Activated CD4-positive, alpha-beta T cell treated with anti-CD3 and anti-CD28 coated beads, Interleukin-2, amount 10 ng/mL, durations not matched to agents 7 days and 5 days (primary cell): Measurements from ENCODE around the gene CRAMP1. TPM values are rescaled to one million over a fixed set of nuclear protein-coding genes. Genes with fewer than 3 reads are reported as not detected.
A peak's percentile ranks its signal among the peaks of the same experiment; 100 is the strongest.

Source experiments
- CTCF ChIA-PET: fragments of 350-600 bp; sonication (Branson Sonifier 250); formaldehyde crosslinking; loops from one replicate; lab custom pipeline; 2021; ENCODE audit warnings: antibody characterized with exemption; lab: Charles Lee
- POLR2A ChIA-PET: fragments of 350-600 bp; sonication (Branson Sonifier 250); formaldehyde crosslinking; loops from one replicate; lab custom pipeline; 2021; ENCODE audit warnings: antibody characterized with exemption; lab: Charles Lee
- DNase-seq: peaks from one replicate; pipeline ENCODE4 v3.0.0-alpha.2; 2020
- H3K27ac Mint-ChIP-seq: one replicate; pipeline ENCODE4 v1.8.0; 2021; ENCODE audit warnings: mild to moderate bottlenecking, moderate library complexity, mixed read lengths
- H3K27me3 Mint-ChIP-seq: one replicate; pipeline ENCODE4 v1.8.0; 2021; ENCODE audit warnings: mixed read lengths
- H3K36me3 Mint-ChIP-seq: one replicate; pipeline ENCODE4 v1.8.0; 2021; ENCODE audit warnings: low read depth, mixed read lengths
- H3K4me1 Mint-ChIP-seq: one replicate; pipeline ENCODE4 v1.8.0; 2021; ENCODE audit warnings: mixed read lengths
- H3K4me3 Mint-ChIP-seq: one replicate; pipeline ENCODE4 v1.8.0; 2021; ENCODE audit warnings: mild to moderate bottlenecking, moderate library complexity, mixed read lengths
- H3K9me3 Mint-ChIP-seq: one replicate; pipeline ENCODE4 v1.8.0; 2021; ENCODE audit warnings: mixed read lengths
- total RNA-seq, 2 experiments: library from RNA; stranded (reverse); gene quantifications; one replicate each; pipeline ENCODE4 v1.2.3, GENCODE V29; 2021

The CRAMP1 gene
- total RNA-seq, 2 experiments from 2014 or later, result 25.6 to 27.4 TPM

GRCh38 chr16:1640261-1640941, 28.2 kb downstream of the CRAMP1 start:
- peaks cover 30% of the 10 kb centered on the region for H3K36me3 Mint-ChIP-seq
- peaks cover 9% of the 10 kb centered on the region for H3K4me1 Mint-ChIP-seq
- peak overlapping the region; percentile 46 for H3K27ac Mint-ChIP-seq
- H3K4me3 Mint-ChIP-seq, result no peak overlapping the region
- DNase-seq, result no peak
- CTCF ChIA-PET, result interaction anchor here (1.0 kb wide), 1 partner anchor 66 kb away, joined by 3 read pairs; the partner anchor contains the start of gene MAPK8IP3
- POLR2A ChIA-PET, result no interaction called here
- no peaks in the 10 kb centered on the region for H3K9me3 Mint-ChIP-seq
- H3K27me3 Mint-ChIP-seq, result no peaks in the 10 kb centered on the region

DNA sequence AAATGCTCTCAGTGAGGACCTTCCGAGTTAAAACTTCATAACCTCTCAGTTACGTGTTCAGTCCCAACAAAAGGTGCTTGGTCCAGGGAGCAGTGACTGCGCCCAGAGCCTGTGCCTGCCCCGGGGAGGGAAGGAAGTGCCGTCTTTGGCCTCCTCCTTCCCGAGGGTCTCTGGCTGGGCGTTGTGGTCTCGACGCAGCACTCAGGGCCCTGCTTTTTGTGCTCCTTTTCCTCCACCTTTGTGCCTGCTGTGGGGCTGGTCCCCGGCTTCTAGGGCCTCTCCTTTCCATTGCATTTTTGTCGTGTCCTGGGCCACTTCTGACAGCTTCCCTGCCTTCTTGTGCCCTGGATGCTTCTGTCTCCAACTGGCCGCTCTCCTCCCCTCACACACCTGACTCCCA, 29.1 kb downstream of the CRAMP1 start:
- Mint-ChIP-seq H3K36me3 (peaks cover 36% of the 10 kb centered on the region), H3K4me1 (peaks cover 18% of the 10 kb centered on the region), H3K27ac (no peak overlapping the region), H3K4me3 (no peak overlapping the region), H3K27me3 (no peaks in the 10 kb centered on the region), H3K9me3 (no peaks in the 10 kb centered on the region)
- CTCF ChIA-PET, result no interaction called here
- no peak for DNase-seq
- POLR2A ChIA-PET, result no interaction called here

- no peak for DNase-seq
- Mint-ChIP-seq H3K27me3 (no peaks in the 10 kb centered on the region), H3K36me3 (peaks cover 38% of the 10 kb centered on the region), H3K27ac (no peak overlapping the region), H3K4me1 (peaks cover 25% of the 10 kb centered on the region), H3K9me3 (no peaks in the 10 kb centered on the region), H3K4me3 (no peak overlapping the region)
- ChIA-PET POLR2A (no interaction called here), CTCF (interaction anchor here (1.3 kb wide), 1 partner anchor 64 kb away, joined by 3 read pairs; the partner anchor contains the start of gene MAPK8IP3)
These were observed 30.0 kb downstream of the CRAMP1 start for GRCh38 chr16:1642148-1642547.

- Mint-ChIP-seq H3K27ac (no peak overlapping the region), H3K4me3 (no peak overlapping the region), H3K36me3 (peaks cover 39% of the 10 kb centered on the region), H3K27me3 (no peaks in the 10 kb centered on the region), H3K4me1 (peaks cover 26% of the 10 kb centered on the region), H3K9me3 (no peaks in the 10 kb centered on the region)
- ChIA-PET POLR2A (no interaction called here), CTCF (interaction anchor here (1.3 kb wide), 1 partner anchor 63 kb away, joined by 3 read pairs; the partner anchor contains the start of gene MAPK8IP3)
- no peak for DNase-seq
These were observed 30.6 kb downstream of the CRAMP1 start for GRCh38 chr16:1642753-1643152.

DNA sequence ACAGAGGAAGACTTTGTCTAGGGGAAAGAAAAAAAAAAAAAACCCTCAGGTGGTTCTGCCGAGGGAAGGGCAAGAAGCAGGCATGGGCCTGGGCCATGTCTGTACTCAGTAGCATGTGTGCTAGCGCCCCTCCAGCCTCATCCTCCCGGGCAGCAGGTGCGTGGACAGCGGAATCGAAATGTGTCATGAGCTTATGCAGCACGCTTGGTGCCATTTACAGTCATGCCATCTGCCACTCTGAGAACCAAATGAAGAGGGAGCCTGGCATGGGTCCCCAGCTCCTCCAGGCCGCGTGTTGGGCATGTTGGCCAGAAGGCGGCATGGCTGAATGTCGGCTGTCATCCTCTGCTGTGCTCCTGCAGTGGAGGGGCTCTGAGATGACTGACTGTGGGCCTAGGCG, 31.4 kb downstream of the CRAMP1 start:
- no peak for DNase-seq
- ChIA-PET POLR2A (no interaction called here), CTCF (no interaction called here)
- Mint-ChIP-seq H3K9me3 (no peaks in the 10 kb centered on the region), H3K4me3 (no peak overlapping the region), H3K4me1 (peaks cover 29% of the 10 kb centered on the region), H3K36me3 (peaks cover 42% of the 10 kb centered on the region), H3K27ac (no peak overlapping the region), H3K27me3 (no peaks in the 10 kb centered on the region)

DNA sequence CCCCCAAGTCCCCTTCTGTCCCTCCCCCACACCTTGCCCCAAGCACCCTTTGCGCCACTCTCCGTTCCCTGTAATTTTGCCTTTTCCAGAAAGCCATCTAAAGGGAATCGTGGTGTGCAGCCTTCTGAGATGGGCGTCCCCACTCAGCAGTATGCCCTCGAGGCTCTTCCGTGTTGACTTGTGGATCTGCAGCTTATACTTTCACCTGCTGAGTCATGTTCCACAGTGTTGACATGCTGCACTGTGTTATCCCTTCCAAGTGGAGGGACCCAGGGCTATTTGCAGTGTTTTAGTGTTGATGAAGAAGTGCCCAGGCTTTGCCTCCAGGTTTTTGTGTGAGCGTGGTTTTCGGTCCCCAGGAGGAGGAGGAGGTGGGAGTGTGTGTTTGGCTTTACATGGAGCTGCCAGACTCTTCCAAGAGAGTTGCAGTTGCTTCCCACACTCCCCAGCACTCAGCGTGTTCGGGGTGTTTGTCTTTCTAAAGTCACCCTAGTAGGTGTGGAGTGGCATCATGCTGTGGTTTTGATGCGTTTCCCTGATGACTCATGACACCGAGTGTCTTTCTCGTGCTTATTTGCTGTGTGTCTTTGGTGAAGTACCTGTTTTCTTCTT, 33.9 kb downstream of the CRAMP1 start:
- Mint-ChIP-seq H3K27ac (peak overlapping the region; percentile 60), H3K9me3 (no peaks in the 10 kb centered on the region), H3K4me3 (no peak overlapping the region), H3K27me3 (no peaks in the 10 kb centered on the region), H3K4me1 (peaks cover 29% of the 10 kb centered on the region), H3K36me3 (peaks cover 41% of the 10 kb centered on the region)
- CTCF ChIA-PET, result interaction anchor here (1.6 kb wide), 1 partner anchor 23 kb away, joined by 3 read pairs; no protein-coding TSS in a partner anchor
- peak; percentile 57 for DNase-seq
- POLR2A ChIA-PET, result interaction anchor here (0.5 kb wide), 1 partner anchor 12 kb away, joined by 5 read pairs; no protein-coding TSS in a partner anchor

DNA sequence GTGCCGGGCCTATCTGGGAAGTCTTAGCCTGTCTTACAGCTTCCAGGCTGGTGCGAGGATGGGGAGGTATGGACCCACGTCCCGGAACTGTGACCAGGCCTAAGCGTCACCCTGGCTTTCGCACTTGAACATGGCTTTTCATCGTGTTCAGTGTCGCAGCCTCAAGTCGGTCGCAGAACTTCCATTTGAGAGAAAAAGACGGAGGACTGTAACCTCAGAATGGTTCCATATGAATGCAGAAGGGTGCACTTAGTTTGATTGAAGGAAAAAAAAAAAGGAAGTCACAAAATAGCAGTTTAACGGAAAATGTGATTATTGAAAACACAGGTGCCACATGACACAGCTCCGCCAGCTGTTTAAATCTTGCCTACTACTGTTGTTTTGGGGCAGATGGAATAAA, 35.7 kb downstream of the CRAMP1 start:
- Mint-ChIP-seq H3K36me3 (peaks cover 43% of the 10 kb centered on the region), H3K4me1 (peaks cover 33% of the 10 kb centered on the region)
- CTCF ChIA-PET, result interaction anchor here (0.7 to 1.2 kb wide), 2 partner anchors 16 to 670 kb away, joined by 3 read pairs; no protein-coding TSS in a partner anchor

DNA sequence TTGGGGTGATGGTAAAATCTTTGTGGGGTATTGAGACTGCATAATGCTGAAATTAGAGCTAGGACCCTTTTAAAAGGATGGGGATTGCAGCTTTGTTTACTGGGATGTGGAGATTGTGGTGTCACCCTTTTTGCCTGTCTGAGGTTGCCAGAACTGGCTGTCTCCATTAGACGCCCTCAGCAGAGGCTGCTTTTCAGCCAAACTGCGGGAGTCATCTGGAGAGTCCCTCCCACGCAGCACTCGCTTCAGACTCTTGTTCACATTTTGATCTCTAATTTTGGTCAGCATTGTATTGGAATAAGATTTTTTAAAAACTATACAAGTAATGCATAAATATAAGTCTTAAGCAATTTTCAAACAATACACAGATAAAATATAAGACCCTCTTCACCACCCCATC, 38.0 kb downstream of the CRAMP1 start:
- POLR2A ChIA-PET, result no interaction called here
- no peaks in the 10 kb centered on the region for H3K27me3 Mint-ChIP-seq
- DNase-seq, result no peak
- CTCF ChIA-PET, result interaction anchor here (1.2 to 1.8 kb wide), 2 partner anchors 22 to 56 kb away, joined by 3 to 6 read pairs; partner anchors contain the start of gene MAPK8IP3
- H3K4me3 Mint-ChIP-seq, result no peak overlapping the region
- no peak overlapping the region for H3K27ac Mint-ChIP-seq
- H3K36me3 Mint-ChIP-seq, result peaks cover 43% of the 10 kb centered on the region
- peaks cover 26% of the 10 kb centered on the region for H3K4me1 Mint-ChIP-seq
- no peaks in the 10 kb centered on the region for H3K9me3 Mint-ChIP-seq

More for the DNA sequence above, 35.7 kb downstream of the CRAMP1 start:
- Mint-ChIP-seq H3K4me3 (no peak overlapping the region), H3K9me3 (no peaks in the 10 kb centered on the region), H3K27ac (no peak overlapping the region), H3K27me3 (no peaks in the 10 kb centered on the region)
- no peak for DNase-seq
- POLR2A ChIA-PET, result no interaction called here

GRCh38 chr16:1651094-1651973, 39.2 kb downstream of the CRAMP1 start:
- H3K36me3 Mint-ChIP-seq, result peaks cover 39% of the 10 kb centered on the region
- DNase-seq, result no peak
- POLR2A ChIA-PET, result no interaction called here

GRCh38 chr16:1651974-1652312, 39.8 kb downstream of the CRAMP1 start:
- peaks cover 38% of the 10 kb centered on the region for H3K36me3 Mint-ChIP-seq
- H3K27me3 Mint-ChIP-seq, result no peaks in the 10 kb centered on the region
- H3K4me3 Mint-ChIP-seq, result no peak overlapping the region
- DNase-seq, result no peak
- ChIA-PET POLR2A (interaction anchor here (1.0 kb wide), 1 partner anchor 26 kb away, joined by 3 read pairs; the partner anchor contains the start of gene JPT2), CTCF (interaction anchor here (0.5 to 1.1 kb wide), 2 partner anchors 27 to 49 kb away, joined by 3 read pairs; partner anchors contain the start of gene JPT2)
- no peaks in the 10 kb centered on the region for H3K9me3 Mint-ChIP-seq
- H3K27ac Mint-ChIP-seq, result no peak overlapping the region
- peaks cover 9% of the 10 kb centered on the region for H3K4me1 Mint-ChIP-seq

More at GRCh38 chr16:1651094-1651973, 39.2 kb downstream of the CRAMP1 start:
- Mint-ChIP-seq H3K4me3 (no peak overlapping the region), H3K4me1 (peaks cover 15% of the 10 kb centered on the region), H3K27me3 (no peaks in the 10 kb centered on the region), H3K27ac (peak overlapping the region; percentile 50), H3K9me3 (no peaks in the 10 kb centered on the region)
- CTCF ChIA-PET, result interaction anchor here (1.8 kb wide), 1 partner anchor 55 kb away, joined by 6 read pairs; the partner anchor contains the start of gene MAPK8IP3

GRCh38 chr16:1653023-1653422, 40.9 kb downstream of the CRAMP1 start:
- POLR2A ChIA-PET, result interaction anchor here (1.0 kb wide), 1 partner anchor 25 kb away, joined by 3 read pairs; the partner anchor contains the start of gene JPT2
- CTCF ChIA-PET, result interaction anchor here (1.1 kb wide), 1 partner anchor 26 kb away, joined by 3 read pairs; the partner anchor contains the start of gene JPT2

More at GRCh38 chr16:1653023-1653422, 40.9 kb downstream of the CRAMP1 start:
- no peaks in the 10 kb centered on the region for H3K9me3 Mint-ChIP-seq
- H3K4me3 Mint-ChIP-seq, result no peak overlapping the region
- H3K27ac Mint-ChIP-seq, result no peak overlapping the region
- no peak for DNase-seq
- H3K36me3 Mint-ChIP-seq, result peaks cover 36% of the 10 kb centered on the region
- H3K27me3 Mint-ChIP-seq, result no peaks in the 10 kb centered on the region
- peaks cover 5% of the 10 kb centered on the region for H3K4me1 Mint-ChIP-seq
